ENCODE data around the gene KLHL21. TPM values are rescaled to one million over a fixed set of nuclear protein-coding genes. Genes with fewer than 3 reads are reported as not detected.

KLHL21 gene
- total and polyA plus RNA-seq, 2 donors (not counting 1 experiment from before 2014, with no cell fraction given), result 14.4 to 29.9 TPM

GRCh38 chr1:6635161-6635909 is 32.7 kb upstream of the KLHL21 start:
- POLR2A ChIA-PET, result no interaction called here
- H2AFZ ChIP-seq (ENCODE audit: insufficient read depth, low read depth, low read length, poor library complexity, severe bottlenecking), result no peak overlapping the region
- no peaks in the 10 kb centered on the region for H3K79me2 ChIP-seq (ENCODE audit: control insufficient read depth, insufficient read depth, low read length)
- Mint-ChIP-seq H3K4me3 (no peak overlapping the region), H3K9me3 (ENCODE audit: insufficient read depth) (no peaks in the 10 kb centered on the region), H3K27ac (no peak overlapping the region), H3K4me1 (no peaks in the 10 kb centered on the region), H3K27me3 (no peaks in the 10 kb centered on the region)
- intact Hi-C loops (cut with micrococcal nuclease), result no loop called here
- WGBS (ENCODE audit: insufficient coverage), result 97% methylated on average over 19 of the region's 20 CpGs
- H3K27me3 ChIP-seq (replicated peaks in 1 of 4; ENCODE audit: control extremely low read depth in 1 of 4, control insufficient read depth in 3 of 4, insufficient read depth in 4 of 4, low read length in 3 of 4), result no peaks in the 10 kb centered on the region
- peaks cover 4 to 52% of the 10 kb centered on the region in 2 experiments for H3K36me3 ChIP-seq (replicated peaks in 1 of 2; ENCODE audit: control extremely low read depth in 1 of 2, control insufficient read depth in 1 of 2, extremely low read depth in 1 of 2, insufficient read depth in 2 of 2, low read length in 1 of 2)
- H3K4me2 ChIP-seq (replicated peaks; ENCODE audit: low read depth, low read length, poor library complexity, severe bottlenecking), result no peak overlapping the region
- DNase-seq (no peak), ATAC-seq (ENCODE audit: low read depth) (no peak)
- H4K20me1 ChIP-seq (ENCODE audit: control insufficient read depth, insufficient read depth, low read length, poor library complexity, severe bottlenecking), result no peaks in the 10 kb centered on the region
- TF ChIP-seq EZH2 (IDR thresholded peaks at IDR 0.05; ENCODE audit: borderline replicate concordance, insufficient read depth, low read depth, low read length, poor library complexity, severe bottlenecking) (no peak), CTCF (IDR thresholded peaks at IDR 0.05) (no peak)
- H3K9me3 ChIP-seq (ENCODE audit: control extremely low read depth in 1 of 3, control insufficient read depth in 2 of 3, insufficient read depth in 1 of 3, low read length in 2 of 3), result no peaks in the 10 kb centered on the region
- CTCF ChIA-PET, result interaction anchor here (0.9 to 2.2 kb wide), 5 partner anchors 10 to 152 kb away, joined by 3 to 7 read pairs (median 4); partner anchors contain the start of genes NOL9 and TAS1R1
- no peaks in the 10 kb centered on the region for H3K4me1 ChIP-seq (ENCODE audit: control insufficient read depth in 2 of 2, insufficient read depth in 2 of 2, low read length in 2 of 2)
- H3K27ac ChIP-seq (ENCODE audit: low read length in 2 of 2), result no peak overlapping the region
- no peak overlapping the region for H3K9ac ChIP-seq (ENCODE audit: low read length)
- no peak overlapping the region for H3K4me3 ChIP-seq (ENCODE audit: control extremely low read depth in 1 of 5, extremely low read depth in 1 of 5, insufficient read depth in 1 of 5, low read depth in 2 of 5, low read length in 4 of 5)

Measured in B cell (primary cell).